GM18526 (cell line): ENCODE data around the gene BNIP3.

Source experiments
- POLR2A ChIP-seq: IDR thresholded peaks from 3 replicates; pipeline ENCODE4 v1.6.1; 2011; ENCODE audit not compliant: insufficient read length; ENCODE audit errors: extremely low read depth

The BNIP3 gene

GRCh38 chr10:131972474-131973071, 9.2 kb downstream of the BNIP3 start:
- TF ChIP-seq POLR2A: no peak

GRCh38 chr10:131971591-131971990, 10.1 kb downstream of the BNIP3 start:
- no peak for TF ChIP-seq POLR2A

- no peak for TF ChIP-seq POLR2A
These were observed 10.8 kb downstream of the BNIP3 start for GRCh38 chr10:131970946-131971345.

DNA sequence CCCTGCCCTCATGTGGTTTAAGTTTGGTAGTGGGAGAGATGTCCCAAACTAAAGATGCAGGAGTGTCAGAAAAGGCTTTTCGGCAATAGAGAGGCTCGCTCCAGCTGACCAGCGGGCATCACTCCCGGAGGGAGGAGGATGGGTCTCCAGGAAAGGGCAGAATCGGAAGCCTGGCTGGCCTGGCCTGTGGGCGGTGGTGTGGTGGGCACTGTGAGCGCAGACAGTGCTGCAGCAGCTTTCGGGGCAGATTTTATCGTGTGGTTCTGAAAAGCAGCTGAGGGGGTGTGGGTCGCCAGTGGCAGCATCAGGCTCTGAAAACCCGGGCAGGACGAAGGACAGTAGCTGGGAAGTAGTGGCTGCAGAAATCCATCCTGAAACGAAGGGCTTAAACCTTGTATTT, 12.8 kb downstream of the BNIP3 start:
- TF ChIP-seq POLR2A: no peak

DNA sequence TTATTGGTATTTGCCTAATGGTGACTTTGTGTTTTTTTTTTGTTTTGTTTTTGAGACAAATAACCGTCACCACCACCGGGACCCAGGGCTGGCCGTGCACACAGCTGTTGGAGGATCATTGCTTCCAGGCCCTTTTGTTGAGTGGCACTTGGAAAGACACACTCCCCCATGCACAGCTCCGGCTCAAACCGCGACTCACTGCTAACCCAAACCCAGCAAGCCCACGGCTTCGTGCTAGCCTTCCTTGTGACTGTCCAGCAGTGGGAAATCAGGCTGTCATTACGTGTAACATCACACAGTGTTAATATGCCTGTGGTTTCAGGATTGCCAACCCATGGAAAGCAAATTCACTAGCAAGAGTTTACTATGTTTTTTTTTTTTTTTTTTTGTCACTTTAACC, 17.4 kb downstream of the BNIP3 start:
- no peak for TF ChIP-seq POLR2A

GRCh38 chr10:131963811-131964210, 17.9 kb downstream of the BNIP3 start:
- TF ChIP-seq POLR2A: no peak

- no peak for TF ChIP-seq POLR2A
These were observed 18.4 kb downstream of the BNIP3 start for GRCh38 chr10:131963350-131963749.

DNA sequence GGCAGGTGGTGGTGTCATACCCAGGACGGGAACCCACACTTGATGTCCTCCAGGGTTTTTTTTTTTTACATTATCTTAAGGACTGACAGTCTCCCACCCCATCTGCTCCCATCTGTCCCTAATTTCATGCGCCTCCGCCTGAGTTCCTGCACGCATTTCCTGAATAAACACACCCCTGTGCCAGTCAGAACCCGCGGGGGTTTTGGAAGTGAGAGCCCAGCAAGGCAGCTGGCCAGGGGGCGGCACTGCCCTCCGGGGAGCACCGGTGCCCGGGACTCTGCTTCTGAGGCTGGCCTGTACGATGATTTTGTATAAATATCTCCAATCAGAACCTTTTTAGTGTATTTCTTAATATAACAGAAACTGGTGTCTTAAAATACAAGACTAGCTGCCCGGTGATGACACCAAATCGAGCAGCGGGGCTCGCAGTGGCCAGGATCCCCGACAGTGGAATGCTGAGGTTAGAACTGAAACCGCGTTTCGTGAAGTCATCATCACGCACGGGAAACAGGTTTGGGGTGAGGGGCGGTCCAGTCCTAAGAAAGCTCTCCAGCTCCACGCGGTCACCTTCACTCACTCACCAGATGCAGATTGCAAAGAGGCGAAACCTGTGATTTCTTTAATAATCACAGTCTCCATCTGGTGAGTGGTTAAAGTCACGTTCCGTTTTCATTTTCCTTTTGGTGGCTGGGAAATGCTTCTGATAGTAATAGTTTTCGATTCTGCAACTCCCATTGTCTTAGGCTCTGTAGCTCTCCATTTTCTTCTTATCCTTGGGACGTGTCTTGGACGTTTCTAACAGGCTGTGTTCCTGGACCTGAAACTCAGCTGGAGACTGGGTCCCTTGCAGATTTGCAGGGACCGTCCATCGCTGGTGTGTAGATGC, 19.7 kb downstream of the BNIP3 start:
- TF ChIP-seq POLR2A: no peak

GRCh38 chr10:131961047-131961776, 20.5 kb downstream of the BNIP3 start:
- TF ChIP-seq POLR2A: no peak

DNA sequence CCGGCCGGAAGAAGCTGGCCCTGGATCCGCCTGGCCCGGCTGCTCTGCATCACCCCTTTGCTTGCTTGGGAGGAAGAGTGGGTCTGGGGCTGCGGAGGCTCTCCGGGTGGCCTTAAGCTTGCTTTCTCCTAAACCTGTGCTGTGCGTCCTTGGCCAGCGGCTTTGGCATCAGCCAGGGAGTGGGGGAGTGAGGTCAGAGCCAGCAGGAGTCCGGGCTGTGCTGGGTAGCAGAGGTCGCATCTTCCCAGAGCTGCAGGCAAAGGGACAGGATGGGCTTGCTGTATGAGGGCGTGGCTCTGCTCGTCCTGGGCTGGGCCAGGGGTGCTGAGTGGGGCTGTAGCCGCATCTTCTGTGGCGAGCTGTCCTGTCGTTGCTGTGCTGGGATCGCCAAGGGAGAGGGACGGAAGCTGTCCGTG, 21.1 kb downstream of the BNIP3 start:
- no peak for TF ChIP-seq POLR2A

DNA sequence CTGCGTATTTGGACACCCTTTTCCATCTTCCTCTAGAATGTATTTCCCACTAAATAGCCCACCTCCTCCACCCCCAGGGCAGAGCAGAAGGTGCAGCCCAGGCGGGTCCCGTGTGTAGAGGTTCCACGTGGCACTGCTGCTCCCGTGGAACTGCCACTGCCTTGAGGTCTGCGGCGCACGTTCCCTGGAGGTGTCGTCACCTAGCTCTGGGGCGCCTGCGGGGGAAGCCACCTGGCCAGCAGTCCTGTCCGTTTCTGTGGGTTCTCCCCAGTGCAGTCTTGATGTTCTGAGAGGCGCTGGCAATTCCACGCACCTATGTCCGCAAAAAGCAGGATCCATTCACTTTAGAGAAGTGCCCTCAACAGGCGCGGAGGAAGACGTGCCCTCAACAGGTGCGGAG, 21.9 kb downstream of the BNIP3 start:
- no peak for TF ChIP-seq POLR2A

DNA sequence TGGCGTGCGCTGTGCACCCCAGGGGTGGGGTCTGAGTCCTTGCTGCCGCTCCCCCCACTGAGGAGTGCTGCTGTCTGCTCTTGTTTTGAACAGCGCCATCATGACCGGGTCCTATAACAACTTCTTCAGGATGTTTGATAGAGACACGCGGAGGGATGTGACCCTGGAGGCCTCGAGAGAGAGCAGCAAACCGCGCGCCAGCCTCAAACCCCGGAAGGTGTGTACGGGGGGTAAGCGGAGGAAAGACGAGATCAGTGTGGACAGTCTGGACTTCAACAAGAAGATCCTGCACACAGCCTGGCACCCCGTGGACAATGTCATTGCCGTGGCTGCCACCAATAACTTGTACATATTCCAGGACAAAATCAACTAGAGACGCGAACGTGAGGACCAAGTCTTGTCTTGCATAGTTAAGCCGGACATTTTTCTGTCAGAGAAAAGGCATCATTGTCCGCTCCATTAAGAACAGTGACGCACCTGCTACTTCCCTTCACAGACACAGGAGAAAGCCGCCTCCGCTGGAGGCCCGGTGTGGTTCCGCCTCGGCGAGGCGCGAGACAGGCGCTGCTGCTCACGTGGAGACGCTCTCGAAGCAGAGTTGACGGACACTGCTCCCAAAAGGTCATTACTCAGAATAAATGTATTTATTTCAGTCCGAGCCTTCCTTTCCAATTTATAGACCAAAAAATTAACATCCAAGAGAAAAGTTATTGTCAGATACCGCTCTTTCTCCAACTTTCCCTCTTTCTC, 26.0 kb downstream of the BNIP3 start:
- TF ChIP-seq POLR2A: no peak

DNA sequence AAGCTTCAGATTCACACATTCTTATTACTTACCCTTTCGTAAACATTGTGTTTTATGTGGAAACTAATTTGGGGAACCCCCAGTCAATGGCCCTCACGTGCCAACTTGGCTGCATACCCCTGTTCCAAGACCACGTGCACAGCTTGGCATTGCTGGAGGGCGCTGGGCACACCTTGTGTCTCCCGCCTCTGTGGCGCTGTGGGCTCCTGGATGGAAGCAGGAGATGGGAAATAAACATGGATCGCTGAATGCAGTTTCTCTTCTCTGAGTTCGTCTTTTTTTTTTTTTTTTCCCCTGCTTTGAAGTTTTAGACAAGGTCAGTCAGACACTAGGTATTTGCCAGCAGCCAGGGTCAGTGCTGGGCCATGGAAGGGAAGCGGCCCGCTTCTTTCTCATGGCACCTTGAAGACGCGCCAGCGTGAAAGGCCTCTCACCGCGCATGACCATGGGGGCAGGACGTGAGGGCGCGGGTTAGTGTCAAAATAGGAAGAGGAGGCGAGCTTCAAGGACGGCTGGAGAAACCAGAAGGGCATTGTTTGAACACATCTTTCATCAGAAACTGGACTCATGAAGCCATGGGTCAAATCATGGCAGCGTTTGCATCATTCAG, 27.3 kb downstream of the BNIP3 start:
- TF ChIP-seq POLR2A: no peak

DNA sequence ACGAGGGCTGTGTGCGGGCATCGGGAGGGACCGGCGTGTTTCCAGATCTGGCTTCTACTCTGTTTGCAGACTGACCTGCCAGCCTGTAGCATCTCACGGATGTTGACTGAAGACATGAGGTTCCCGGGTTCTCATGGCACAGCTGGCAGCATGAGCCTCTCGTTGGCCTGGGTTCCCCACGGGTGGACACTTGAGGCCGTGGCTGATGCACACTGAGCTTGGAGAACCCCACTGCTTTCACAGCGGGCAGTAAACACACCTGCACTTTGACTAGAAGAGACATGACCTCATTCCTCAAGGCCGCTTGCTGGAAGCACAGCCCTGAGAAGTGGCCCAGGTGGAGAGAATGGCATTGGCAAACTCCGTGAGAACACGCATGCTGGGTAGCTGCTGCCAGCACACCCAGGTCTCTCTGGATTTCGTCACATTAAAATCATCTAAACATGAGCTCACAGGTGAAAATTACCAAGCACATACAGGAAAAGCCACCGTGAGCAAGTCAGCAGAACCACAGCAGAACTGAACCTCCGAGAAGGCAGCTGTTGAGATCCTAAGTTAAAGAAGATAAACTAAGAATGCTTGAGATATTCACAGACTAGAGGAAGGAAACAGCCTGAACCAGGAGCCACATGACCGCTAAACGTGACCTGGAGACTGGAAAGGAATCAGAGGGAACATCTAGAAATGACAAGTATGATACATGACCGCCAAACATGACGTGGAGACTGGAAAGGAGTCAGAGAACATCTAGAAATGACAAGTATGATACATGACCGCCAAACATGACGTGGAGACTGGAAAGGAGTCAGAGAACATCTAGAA, 32.5 kb downstream of the BNIP3 start:
- TF ChIP-seq POLR2A: no peak
